CD4-positive, alpha-beta memory T cell (primary cell): Measurements from ENCODE around the gene TSHZ2. TPM values are rescaled to one million over a fixed set of nuclear protein-coding genes. Genes with fewer than 3 reads are reported as not detected.
A peak's percentile ranks its signal among the peaks of the same experiment; 100 is the strongest.

Source experiments
- CTCF ChIA-PET: fragments of 350-600 bp; sonication (Branson Sonifier 250); formaldehyde crosslinking; loops from one replicate; lab custom pipeline; 2021; ENCODE audit warnings: inconsistent platforms; ENCODE audit not compliant: partially characterized antibody; lab: Charles Lee
- POLR2A ChIA-PET: fragments of 350-600 bp; sonication (Branson Sonifier 250); formaldehyde crosslinking; loops from one replicate; lab custom pipeline; 2021; ENCODE audit not compliant: partially characterized antibody; lab: Charles Lee
- DNase-seq, 5 donors: peaks; one replicate each; pipeline versions ENCODE4 v3.0.0 to v3.0.0-alpha.2; 2020 to 2022; ENCODE audit warnings: mixed read lengths in 1 of 5
- H3K27ac ChIP-seq: one replicate; pipeline ENCODE4 v1.7.0; 2013; ENCODE audit warnings: low read depth, low read length
- H3K27me3 ChIP-seq: 2 replicates; pipeline ENCODE4 v1.7.0; 2013; ENCODE audit warnings: mild to moderate bottlenecking, low read length, moderate library complexity; ENCODE audit not compliant: insufficient read depth
- H3K36me3 ChIP-seq: 2 replicates; pipeline ENCODE4 v1.7.0; 2013; ENCODE audit warnings: mild to moderate bottlenecking, low read length, moderate library complexity; ENCODE audit not compliant: insufficient read depth
- H3K4me1 ChIP-seq: 2 replicates; pipeline ENCODE4 v1.7.0; 2013; ENCODE audit warnings: mild to moderate bottlenecking, low read length, moderate library complexity; ENCODE audit not compliant: insufficient read depth
- H3K4me3 ChIP-seq, 2 donors: one replicate each; pipeline ENCODE4 v1.7.0; 2013; ENCODE audit warnings: low read length in 2 of 2, mild to moderate bottlenecking in 1 of 2
- H3K9me3 ChIP-seq, 2 donors: one replicate each; pipeline ENCODE4 v1.7.0; 2013; ENCODE audit warnings: low read length in 2 of 2, control low read depth in 1 of 2; ENCODE audit not compliant: control insufficient read depth in 1 of 2
- H3K27ac Mint-ChIP-seq, 7 donors: one replicate each; pipeline ENCODE4 v1.8.0; 2020 to 2021; ENCODE audit warnings: mixed read lengths in 7 of 7, mild to moderate bottlenecking in 6 of 7, inconsistent platforms in 3 of 7, moderate library complexity in 3 of 7
- H3K27me3 Mint-ChIP-seq, 2 donors: one replicate each; pipeline ENCODE4 v1.8.0; 2020 to 2021; ENCODE audit warnings: mixed read lengths in 2 of 2
- H3K36me3 Mint-ChIP-seq, 2 donors: one replicate each; pipeline ENCODE4 v1.8.0; 2020 to 2021; ENCODE audit warnings: mixed read lengths in 2 of 2, inconsistent platforms in 1 of 2, mild to moderate bottlenecking in 1 of 2
- H3K4me1 Mint-ChIP-seq, 4 donors: one replicate each; pipeline ENCODE4 v1.8.0; 2020 to 2021; ENCODE audit warnings: mixed read lengths in 4 of 4, mild to moderate bottlenecking in 1 of 4
- H3K4me3 Mint-ChIP-seq, 8 donors: one replicate each; pipeline ENCODE4 v1.8.0; 2020 to 2021; ENCODE audit warnings: mixed read lengths in 8 of 8, mild to moderate bottlenecking in 7 of 8, moderate library complexity in 6 of 8, inconsistent platforms in 3 of 8
- H3K9me3 Mint-ChIP-seq, 8 donors: one replicate each; pipeline ENCODE4 v1.8.0; 2020 to 2021; ENCODE audit warnings: mixed read lengths in 8 of 8, mild to moderate bottlenecking in 5 of 8, inconsistent platforms in 3 of 8, moderate library complexity in 1 of 8
- intact Hi-C: fragments of 100-400 bp; cut with micrococcal nuclease; formaldehyde crosslinking; loops from one replicate; pipeline ENCODE4 v1.15.1; 2023
- polyA plus RNA-seq, 2 donors: library from polyadenylated mRNA; unstranded; fragments of 300-500 nt; fragmentation: Illumina TruSeq; gene quantifications; one replicate each; pipeline ENCODE4 v1.2.3, GENCODE V29; 2021
- total RNA-seq, 2 experiments: library from RNA; stranded (reverse); gene quantifications; one replicate each; pipeline ENCODE4 v1.2.3, GENCODE V29; 2021

The TSHZ2 gene
- total and polyA plus RNA-seq, 4 experiments from 2014 or later = 2.3 to 31.8 (median 17.1) TPM

DNA sequence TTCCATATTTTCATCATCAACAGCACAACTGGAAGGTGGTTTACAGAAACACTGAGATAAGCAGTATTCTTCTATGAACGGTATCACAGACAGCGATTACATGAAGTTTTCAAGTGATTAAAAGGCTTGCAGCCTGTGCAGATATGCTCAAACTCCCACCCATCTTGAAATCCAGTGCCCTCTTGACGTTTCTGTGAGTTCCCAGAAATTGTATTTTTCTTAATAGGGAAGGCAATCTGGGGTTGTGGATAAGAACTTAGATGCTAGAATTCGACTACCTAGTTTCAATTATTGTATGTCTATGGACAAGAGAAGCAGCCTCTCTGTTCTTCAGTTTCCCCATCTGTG, 331.2 kb downstream of the TSHZ2 start:
- intact Hi-C loops = no loop called here
- no peaks in the 10 kb centered on the region for H3K4me1 Mint-ChIP-seq

DNA sequence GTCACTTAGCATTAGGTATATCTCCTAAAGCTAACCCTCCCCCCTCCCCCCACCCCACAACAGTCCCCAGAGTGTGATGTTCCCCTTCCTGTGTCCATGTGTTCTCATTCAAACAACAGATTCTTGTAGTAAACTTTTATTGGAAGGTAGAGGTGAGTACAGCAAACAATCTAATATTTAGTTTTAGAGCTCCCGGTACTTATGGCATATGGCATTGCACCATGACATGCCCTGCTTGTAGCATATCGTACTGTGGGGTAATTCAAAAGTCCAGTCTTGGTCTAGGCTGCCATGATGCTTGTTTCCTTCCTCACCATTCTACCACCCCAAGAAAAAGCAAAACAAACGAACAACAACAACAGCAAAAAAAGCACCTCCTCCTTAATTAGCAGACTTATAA, 332.0 kb downstream of the TSHZ2 start:
- peaks cover 0 to 4% of the 10 kb centered on the region in 2 donors for H3K27me3 Mint-ChIP-seq
- ChIA-PET POLR2A (no interaction called here), CTCF (no interaction called here)
- Histone ChIP-seq H3K4me3 (no peak overlapping the region), H3K9me3 (no peaks in the 10 kb centered on the region), H3K27ac (no peak overlapping the region), H3K27me3 (no peaks in the 10 kb centered on the region), H3K36me3 (no peaks in the 10 kb centered on the region), H3K4me1 (no peaks in the 10 kb centered on the region)
- H3K4me1 Mint-ChIP-seq = no peaks in the 10 kb centered on the region
- peaks cover 0 to 4% (median 0%) of the 10 kb centered on the region in 8 donors for H3K9me3 Mint-ChIP-seq
- peak overlapping the region in 1 of 8 donors; percentile 32 for H3K4me3 Mint-ChIP-seq
- H3K36me3 Mint-ChIP-seq = peaks cover 1 to 4% of the 10 kb centered on the region in 2 donors
- DNase-seq = no peak
- intact Hi-C loops = no loop called here
- H3K27ac Mint-ChIP-seq = no peak overlapping the region

More for the DNA sequence above, 331.2 kb downstream of the TSHZ2 start:
- Histone ChIP-seq H3K36me3 (no peaks in the 10 kb centered on the region), H3K4me1 (no peaks in the 10 kb centered on the region), H3K27me3 (no peaks in the 10 kb centered on the region), H3K9me3 (no peaks in the 10 kb centered on the region), H3K4me3 (no peak overlapping the region), H3K27ac (no peak overlapping the region)
- Mint-ChIP-seq H3K27me3 (peaks cover 0 to 5% of the 10 kb centered on the region in 2 donors), H3K27ac (no peak overlapping the region), H3K36me3 (peaks cover 1 to 4% of the 10 kb centered on the region in 2 donors), H3K4me3 (no peak overlapping the region), H3K9me3 (peaks cover 0 to 3% (median 0%) of the 10 kb centered on the region in 8 donors)
- DNase-seq = no peak
- CTCF ChIA-PET = no interaction called here
- POLR2A ChIA-PET = no interaction called here

DNA sequence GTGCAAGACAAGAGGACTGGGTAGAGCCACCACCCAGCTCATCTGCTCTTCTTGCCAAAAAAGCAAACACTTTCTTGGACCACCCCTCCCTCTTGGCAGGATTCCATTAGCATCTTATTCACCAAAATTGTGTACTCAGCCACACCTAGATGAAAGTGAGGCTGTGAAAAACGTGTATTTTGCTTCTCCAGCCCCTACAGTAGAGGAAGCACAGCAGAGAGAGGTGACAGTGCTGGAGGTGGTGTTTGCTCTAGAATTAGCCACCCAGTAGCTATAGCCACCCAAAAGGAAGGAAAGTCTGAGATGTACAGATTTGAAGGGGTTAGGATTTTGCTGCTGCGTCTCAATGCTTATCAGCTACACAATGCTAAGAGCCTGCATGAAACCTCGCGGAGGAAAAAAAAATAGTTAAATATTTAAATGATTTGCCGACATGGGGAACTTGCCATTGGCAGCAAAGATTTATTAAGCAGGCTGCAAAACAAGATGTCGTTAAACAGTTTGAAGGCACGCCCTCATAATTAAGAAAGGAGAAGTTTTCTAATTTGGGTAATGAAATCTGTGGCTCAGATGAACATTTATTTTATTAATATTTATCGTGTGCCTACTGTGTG, 334.1 kb downstream of the TSHZ2 start:
- no peak overlapping the region for H3K27ac ChIP-seq
- H3K36me3 ChIP-seq = no peaks in the 10 kb centered on the region
- CTCF ChIA-PET = no interaction called here
- no peak overlapping the region for H3K4me3 ChIP-seq
- intact Hi-C loops = no loop called here
- Mint-ChIP-seq H3K36me3 (peaks cover 1 to 4% of the 10 kb centered on the region in 2 donors), H3K27ac (no peak overlapping the region), H3K9me3 (peaks cover 0 to 5% (median 0%) of the 10 kb centered on the region in 8 donors), H3K4me1 (no peaks in the 10 kb centered on the region), H3K4me3 (no peak overlapping the region), H3K27me3 (peaks cover 0 to 4% of the 10 kb centered on the region in 2 donors)
- H3K27me3 ChIP-seq = no peaks in the 10 kb centered on the region
- POLR2A ChIA-PET = no interaction called here
- DNase-seq = no peak
- no peaks in the 10 kb centered on the region for H3K9me3 ChIP-seq
- H3K4me1 ChIP-seq = no peaks in the 10 kb centered on the region

DNA sequence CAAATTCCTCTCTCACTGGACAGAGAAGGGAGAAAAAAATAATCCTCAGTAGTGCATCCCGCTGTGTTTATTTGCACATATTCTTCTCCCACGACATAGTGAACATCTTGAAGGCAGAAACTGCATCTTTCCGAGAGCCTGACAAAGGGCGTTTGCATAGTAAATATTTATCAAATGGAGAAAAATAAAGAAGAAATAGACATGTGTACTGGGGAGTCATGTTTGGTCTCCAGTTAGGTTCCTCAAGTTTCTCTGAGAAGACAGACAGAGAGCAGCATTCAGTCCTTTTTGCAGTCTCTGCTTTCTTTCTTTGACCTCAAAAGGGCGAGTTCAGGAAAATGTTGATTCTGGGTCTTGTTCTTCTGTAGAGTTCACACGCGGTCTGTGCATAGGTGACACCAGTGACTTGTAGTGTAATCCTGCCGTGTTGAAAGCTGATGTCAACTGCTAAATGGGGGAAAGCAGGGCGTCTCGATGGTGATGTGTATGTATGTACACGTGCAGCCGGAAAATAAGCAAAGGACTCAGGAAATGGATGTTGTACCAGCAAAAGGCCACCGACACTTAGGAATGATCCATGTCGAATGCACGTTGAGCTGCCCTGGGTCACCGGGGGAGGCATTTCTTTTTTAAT, 335.9 kb downstream of the TSHZ2 start:
- Mint-ChIP-seq H3K4me3 (no peak overlapping the region), H3K36me3 (peaks cover 1 to 4% of the 10 kb centered on the region in 2 donors), H3K27me3 (peaks cover 0 to 4% of the 10 kb centered on the region in 2 donors), H3K27ac (peak overlapping the region in 1 of 7 donors; percentile 23), H3K9me3 (peaks cover 0 to 5% (median 0%) of the 10 kb centered on the region in 8 donors), H3K4me1 (no peaks in the 10 kb centered on the region)
- ChIA-PET POLR2A (no interaction called here), CTCF (no interaction called here)
- no peak for DNase-seq
- no peaks in the 10 kb centered on the region for H3K9me3 ChIP-seq
- intact Hi-C loops = no loop called here
- H3K4me3 ChIP-seq = no peak overlapping the region
- no peaks in the 10 kb centered on the region for H3K36me3 ChIP-seq
- H3K4me1 ChIP-seq = no peaks in the 10 kb centered on the region
- no peaks in the 10 kb centered on the region for H3K27me3 ChIP-seq
- H3K27ac ChIP-seq = no peak overlapping the region

DNA sequence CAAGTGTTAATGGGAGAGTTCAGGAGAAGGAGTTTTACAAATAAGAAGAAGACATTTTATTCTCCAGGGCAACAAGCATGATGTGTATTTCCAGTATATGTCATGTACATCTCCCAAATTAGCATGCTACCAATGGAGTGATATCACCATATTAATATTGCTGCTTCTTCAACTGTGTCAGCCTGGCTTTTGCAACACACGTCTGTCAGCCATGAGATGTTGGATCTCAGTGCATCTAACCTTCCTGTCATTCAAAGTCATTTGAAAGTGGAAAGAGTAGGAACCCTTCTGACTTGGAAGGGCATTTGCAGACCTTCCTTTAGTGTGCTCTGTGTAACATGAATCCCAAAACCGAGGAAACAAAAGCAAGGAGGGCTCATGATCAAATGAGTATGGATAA, 337.4 kb downstream of the TSHZ2 start:
- Histone ChIP-seq H3K4me1 (no peaks in the 10 kb centered on the region), H3K27me3 (no peaks in the 10 kb centered on the region), H3K4me3 (no peak overlapping the region), H3K36me3 (no peaks in the 10 kb centered on the region), H3K9me3 (no peaks in the 10 kb centered on the region), H3K27ac (no peak overlapping the region)
- Mint-ChIP-seq H3K27ac (no peak overlapping the region), H3K36me3 (peaks cover 0 to under 1% of the 10 kb centered on the region in 2 donors), H3K27me3 (peaks cover 0 to 4% of the 10 kb centered on the region in 2 donors), H3K9me3 (peaks cover 0 to 5% (median 0%) of the 10 kb centered on the region in 8 donors), H3K4me3 (no peak overlapping the region), H3K4me1 (no peaks in the 10 kb centered on the region)
- ChIA-PET POLR2A (no interaction called here), CTCF (no interaction called here)
- intact Hi-C loops = no loop called here
- DNase-seq = no peak

DNA sequence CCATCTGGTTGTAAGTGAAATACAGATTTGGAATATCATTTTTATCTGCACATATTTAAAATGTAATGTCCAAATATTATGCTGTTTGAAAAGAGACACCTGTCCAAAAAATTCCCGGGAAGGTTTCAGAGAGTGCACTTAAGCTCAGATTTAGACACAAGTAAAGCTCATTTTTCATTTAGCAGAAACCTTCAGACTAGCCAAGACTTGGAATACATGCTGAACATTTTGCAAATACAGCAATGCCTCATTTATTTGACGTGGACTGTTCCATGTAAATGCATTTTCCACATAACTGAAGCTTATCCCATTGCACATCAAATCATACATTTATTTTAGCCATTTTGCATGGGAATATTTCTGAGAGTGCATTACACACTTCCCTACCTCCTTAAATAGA, 340.8 kb downstream of the TSHZ2 start:
- ChIA-PET CTCF (no interaction called here), POLR2A (no interaction called here)
- Histone ChIP-seq H3K9me3 (no peaks in the 10 kb centered on the region), H3K4me3 (no peak overlapping the region), H3K36me3 (no peaks in the 10 kb centered on the region), H3K27ac (no peak overlapping the region), H3K4me1 (no peaks in the 10 kb centered on the region), H3K27me3 (no peaks in the 10 kb centered on the region)
- H3K4me3 Mint-ChIP-seq = no peak overlapping the region
- no peak for DNase-seq
- peaks cover 0 to 3% (median 0%) of the 10 kb centered on the region in 4 donors for H3K4me1 Mint-ChIP-seq
- H3K36me3 Mint-ChIP-seq = peaks cover 0 to 7% of the 10 kb centered on the region in 2 donors
- H3K27ac Mint-ChIP-seq = no peak overlapping the region
- H3K27me3 Mint-ChIP-seq = peaks cover 0 to 4% of the 10 kb centered on the region in 2 donors
- intact Hi-C loops = no loop called here
- H3K9me3 Mint-ChIP-seq = peaks cover 0 to 5% (median under 1%) of the 10 kb centered on the region in 8 donors

DNA sequence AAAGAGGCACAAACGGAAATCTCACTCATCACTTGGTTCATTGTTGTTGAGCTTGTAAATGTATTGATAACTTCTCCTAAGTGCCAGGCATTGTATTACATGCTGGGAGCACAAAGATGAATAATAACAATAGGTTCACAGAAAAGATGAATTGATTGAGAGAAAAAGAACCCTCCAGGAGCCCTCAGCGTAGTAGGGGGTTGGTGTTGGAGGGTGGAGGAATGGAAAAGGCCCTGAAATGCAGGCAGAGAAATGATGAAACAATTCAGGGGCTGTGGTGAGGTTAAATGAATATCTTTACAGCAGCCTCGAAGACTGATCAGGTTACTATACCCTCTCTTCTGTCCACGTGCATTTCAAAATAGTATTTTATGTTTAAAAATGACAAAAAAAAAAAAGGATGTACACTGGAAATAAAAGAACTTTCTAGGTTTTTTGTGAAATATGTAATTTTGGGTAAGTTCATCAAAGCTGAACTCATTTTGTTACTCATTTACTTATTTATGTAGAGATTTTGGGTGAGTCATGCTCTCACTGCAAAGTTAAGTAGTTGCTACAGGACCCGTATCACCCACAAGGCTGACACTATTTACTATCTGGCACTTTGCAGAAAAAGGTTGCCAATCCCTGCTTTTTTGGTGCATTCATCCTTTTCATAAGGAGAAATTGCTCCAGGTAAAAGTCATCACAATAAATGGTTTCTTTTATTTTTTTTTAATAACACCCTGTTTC, 344.2 kb downstream of the TSHZ2 start:
- H3K27me3 Mint-ChIP-seq = peaks cover 0 to 1% of the 10 kb centered on the region in 2 donors
- H3K27me3 ChIP-seq = no peaks in the 10 kb centered on the region
- no peaks in the 10 kb centered on the region for H3K9me3 ChIP-seq
- H3K36me3 ChIP-seq = no peaks in the 10 kb centered on the region
- H3K4me1 Mint-ChIP-seq = peaks cover 0 to 18% (median 4%) of the 10 kb centered on the region in 4 donors
- no peak for DNase-seq
- no peak overlapping the region for H3K4me3 ChIP-seq
- H3K36me3 Mint-ChIP-seq = peaks cover 0 to 14% of the 10 kb centered on the region in 2 donors
- peaks cover 0 to 9% (median 2%) of the 10 kb centered on the region in 8 donors for H3K9me3 Mint-ChIP-seq
- H3K27ac ChIP-seq = no peak overlapping the region
- CTCF ChIA-PET = no interaction called here
- H3K4me3 Mint-ChIP-seq = no peak overlapping the region
- no peaks in the 10 kb centered on the region for H3K4me1 ChIP-seq
- H3K27ac Mint-ChIP-seq = no peak overlapping the region
- intact Hi-C loops = no loop called here
- POLR2A ChIA-PET = no interaction called here
